ENCODE data around the gene AGGF1. TPM values are rescaled to one million over a fixed set of nuclear protein-coding genes. Genes with fewer than 3 reads are reported as not detected.

The AGGF1 gene
- total RNA-seq, 1 experiment from 2014 or later, result 23.2 TPM

DNA sequence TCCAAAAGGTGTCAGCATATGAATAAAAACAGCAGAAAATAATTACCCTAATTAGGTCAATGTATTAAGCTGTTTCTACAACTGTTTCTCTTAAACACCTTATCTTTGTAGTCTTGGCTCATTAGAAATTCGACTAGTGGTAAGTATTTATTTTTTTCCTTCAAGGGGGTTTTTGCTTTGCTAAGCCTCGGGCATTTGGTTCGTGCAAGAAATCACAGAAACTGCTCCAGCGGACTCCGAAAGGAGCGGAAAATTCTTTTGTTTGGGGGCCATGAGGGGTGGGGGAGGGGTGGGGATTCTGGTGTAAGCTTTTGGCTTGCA, 56.1 kb downstream of the AGGF1 start (continued):
- no peak for TF ChIP-seq ATF2 (CRISPR knock-in tag; IDR thresholded peaks at IDR 0.05; ENCODE audit: borderline replicate concordance, low read depth)
- TF ChIP-seq JAZF1 (CRISPR knock-in tag; IDR thresholded peaks at IDR 0.05), result no peak
- TF ChIP-seq SP1 (CRISPR knock-in tag; conservative IDR thresholded peaks at IDR 0.05), result no peak
- no peak for TF ChIP-seq ZNF232 (CRISPR knock-in tag; IDR thresholded peaks at IDR 0.05)
- TF ChIP-seq FOXJ3 (CRISPR knock-in tag; IDR thresholded peaks at IDR 0.05; ENCODE audit: borderline replicate concordance), result no peak
- no peak for TF ChIP-seq RORB (CRISPR knock-in tag; IDR thresholded peaks at IDR 0.05)
- no peak for TF ChIP-seq ZNF121 (CRISPR knock-in tag; IDR thresholded peaks at IDR 0.05)
- TF ChIP-seq TEAD1 (CRISPR knock-in tag; IDR thresholded peaks at IDR 0.05), result no peak

DNA sequence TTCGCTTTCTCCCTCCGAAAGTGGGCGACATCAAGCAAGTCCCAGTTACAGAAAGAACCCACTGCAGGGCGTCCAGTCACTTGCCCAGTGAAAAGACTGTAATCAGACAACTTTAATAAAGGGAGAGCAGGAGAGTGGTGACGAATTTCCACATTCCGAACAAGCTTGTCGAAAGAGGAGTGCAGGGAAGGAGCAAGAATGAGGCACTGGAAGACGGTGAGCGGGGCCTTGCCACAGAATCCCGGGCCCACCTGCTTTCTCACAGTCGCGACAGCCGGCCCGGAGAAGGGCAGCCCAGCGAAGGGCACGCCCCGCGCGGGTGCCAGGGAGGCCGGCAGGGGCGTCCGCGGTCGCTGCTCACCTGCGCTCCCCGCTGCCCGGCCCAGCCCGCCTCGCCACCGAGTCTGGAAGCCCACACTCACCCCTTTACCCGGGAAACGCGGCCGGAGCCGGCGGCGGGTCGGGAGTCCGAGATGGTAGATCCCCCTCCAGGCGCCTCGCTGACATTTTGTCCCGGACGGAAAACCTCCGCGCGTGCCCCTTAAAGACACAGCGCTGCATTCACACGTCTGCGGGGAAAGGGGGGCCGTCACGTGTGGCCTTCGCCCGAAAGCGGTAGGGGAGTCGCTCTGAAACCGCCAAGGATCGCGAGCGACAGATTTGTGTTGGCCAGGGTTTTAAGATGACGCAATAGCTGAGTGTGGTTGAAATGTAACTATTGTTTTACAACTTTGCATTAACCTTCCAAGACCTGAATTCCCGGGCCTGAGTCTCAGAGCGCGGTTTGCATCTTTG, 56.7 kb downstream of the AGGF1 start, which contains the start of gene ZBED3:
Gene ZBED3 (minus strand): TSS at position 597 of the 795 bp plus-strand sequence. CDS start 9,407 bp downstream, outside the sequence.
- Mint-ChIP-seq H3K36me3 (peaks cover 23% of the 10 kb centered on the region), H3K4me3 (peak within 1 kb of the TSS; percentile 98), H3K9me3 (peaks cover 18% of the 10 kb centered on the region), H3K4me1 (peaks cover 32% of the 10 kb centered on the region), H3K27me3 (ENCODE audit: low read depth) (no peaks in the 10 kb centered on the region), H3K27ac (peak within 1 kb of the TSS; percentile 100)
- DNase-seq (ENCODE audit: low spot score), result peak; percentile 55
- POLR2A ChIA-PET, result interaction anchor here (0.6 to 2.0 kb wide), 5 partner anchors 10 to 280 kb away, joined by 3 to 9 read pairs (median 4); partner anchors contain the start of gene AGGF1
- CTCF ChIA-PET, result interaction anchor here (0.7 to 4.1 kb wide), 7 partner anchors 10 to 406 kb away, joined by 3 to 42 read pairs (median 4); partner anchors contain the start of gene WDR41
- ATAC-seq, result peak; percentile 77
- no peak for TF ChIP-seq ESRRA (CRISPR knock-in tag; IDR thresholded peaks at IDR 0.05; ENCODE audit: borderline replicate concordance)
- no peak for TF ChIP-seq ZNF423 (CRISPR knock-in tag; IDR thresholded peaks at IDR 0.05)
- TF ChIP-seq ZNF416 (CRISPR knock-in tag; IDR thresholded peaks at IDR 0.05), result no peak
- TF ChIP-seq KAT7 (CRISPR knock-in tag; IDR thresholded peaks at IDR 0.05; ENCODE audit: borderline replicate concordance), result peak; percentile 84; the same call in 1 of the 2 replicates
- no peak for TF ChIP-seq NR2C2 (CRISPR knock-in tag; IDR thresholded peaks at IDR 0.05)
- TF ChIP-seq TCF7 (CRISPR knock-in tag; IDR thresholded peaks at IDR 0.05; ENCODE audit: low read depth), result no peak
- no peak for TF ChIP-seq ATF2 (CRISPR knock-in tag; IDR thresholded peaks at IDR 0.05; ENCODE audit: borderline replicate concordance, low read depth)
- TF ChIP-seq, protein P1, sequence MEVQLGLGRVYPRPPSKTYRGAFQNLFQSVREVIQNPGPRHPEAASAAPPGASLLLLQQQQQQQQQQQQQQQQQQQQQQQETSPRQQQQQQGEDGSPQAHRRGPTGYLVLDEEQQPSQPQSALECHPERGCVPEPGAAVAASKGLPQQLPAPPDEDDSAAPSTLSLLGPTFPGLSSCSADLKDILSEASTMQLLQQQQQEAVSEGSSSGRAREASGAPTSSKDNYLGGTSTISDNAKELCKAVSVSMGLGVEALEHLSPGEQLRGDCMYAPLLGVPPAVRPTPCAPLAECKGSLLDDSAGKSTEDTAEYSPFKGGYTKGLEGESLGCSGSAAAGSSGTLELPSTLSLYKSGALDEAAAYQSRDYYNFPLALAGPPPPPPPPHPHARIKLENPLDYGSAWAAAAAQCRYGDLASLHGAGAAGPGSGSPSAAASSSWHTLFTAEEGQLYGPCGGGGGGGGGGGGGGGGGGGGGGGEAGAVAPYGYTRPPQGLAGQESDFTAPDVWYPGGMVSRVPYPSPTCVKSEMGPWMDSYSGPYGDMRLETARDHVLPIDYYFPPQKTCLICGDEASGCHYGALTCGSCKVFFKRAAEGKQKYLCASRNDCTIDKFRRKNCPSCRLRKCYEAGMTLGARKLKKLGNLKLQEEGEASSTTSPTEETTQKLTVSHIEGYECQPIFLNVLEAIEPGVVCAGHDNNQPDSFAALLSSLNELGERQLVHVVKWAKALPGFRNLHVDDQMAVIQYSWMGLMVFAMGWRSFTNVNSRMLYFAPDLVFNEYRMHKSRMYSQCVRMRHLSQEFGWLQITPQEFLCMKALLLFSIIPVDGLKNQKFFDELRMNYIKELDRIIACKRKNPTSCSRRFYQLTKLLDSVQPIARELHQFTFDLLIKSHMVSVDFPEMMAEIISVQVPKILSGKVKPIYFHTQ (CRISPR knock-in tag; IDR thresholded peaks at IDR 0.05), result no peak
- TF ChIP-seq, protein P2, sequence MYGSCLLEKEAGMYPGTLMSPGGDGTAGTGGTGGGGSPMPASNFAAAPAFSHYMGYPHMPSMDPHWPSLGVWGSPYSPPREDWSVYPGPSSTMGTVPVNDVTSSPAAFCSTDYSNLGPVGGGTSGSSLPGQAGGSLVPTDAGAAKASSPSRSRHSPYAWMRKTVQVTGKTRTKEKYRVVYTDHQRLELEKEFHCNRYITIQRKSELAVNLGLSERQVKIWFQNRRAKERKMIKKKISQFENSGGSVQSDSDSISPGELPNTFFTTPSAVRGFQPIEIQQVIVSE (CRISPR knock-in tag; IDR thresholded peaks at IDR 0.05; ENCODE audit: borderline replicate concordance), result no peak
- TF ChIP-seq, protein P3, sequence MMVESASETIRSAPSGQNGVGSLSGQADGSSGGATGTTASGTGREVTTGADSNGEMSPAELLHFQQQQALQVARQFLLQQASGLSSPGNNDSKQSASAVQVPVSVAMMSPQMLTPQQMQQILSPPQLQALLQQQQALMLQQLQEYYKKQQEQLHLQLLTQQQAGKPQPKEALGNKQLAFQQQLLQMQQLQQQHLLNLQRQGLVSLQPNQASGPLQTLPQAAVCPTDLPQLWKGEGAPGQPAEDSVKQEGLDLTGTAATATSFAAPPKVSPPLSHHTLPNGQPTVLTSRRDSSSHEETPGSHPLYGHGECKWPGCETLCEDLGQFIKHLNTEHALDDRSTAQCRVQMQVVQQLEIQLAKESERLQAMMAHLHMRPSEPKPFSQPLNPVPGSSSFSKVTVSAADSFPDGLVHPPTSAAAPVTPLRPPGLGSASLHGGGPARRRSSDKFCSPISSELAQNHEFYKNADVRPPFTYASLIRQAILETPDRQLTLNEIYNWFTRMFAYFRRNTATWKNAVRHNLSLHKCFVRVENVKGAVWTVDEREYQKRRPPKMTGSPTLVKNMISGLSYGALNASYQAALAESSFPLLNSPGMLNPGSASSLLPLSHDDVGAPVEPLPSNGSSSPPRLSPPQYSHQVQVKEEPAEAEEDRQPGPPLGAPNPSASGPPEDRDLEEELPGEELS (CRISPR knock-in tag; IDR thresholded peaks at IDR 0.05), result peak; percentile 53; the same call in 1 of the 2 replicates
- TF ChIP-seq ELF4 (CRISPR knock-in tag; IDR thresholded peaks at IDR 0.05; ENCODE audit: low read depth), result no peak
- no peak for TF ChIP-seq ERG (CRISPR knock-in tag; IDR thresholded peaks at IDR 0.05)
- TF ChIP-seq TEAD1 (CRISPR knock-in tag; IDR thresholded peaks at IDR 0.05), result no peak
- no peak for TF ChIP-seq SMAD4 (CRISPR knock-in tag; IDR thresholded peaks at IDR 0.05)
- TF ChIP-seq TEAD4 (CRISPR knock-in tag; IDR thresholded peaks at IDR 0.05), result no peak
- TF ChIP-seq SOX15 (CRISPR knock-in tag; IDR thresholded peaks at IDR 0.05), result no peak
- TF ChIP-seq, protein P4, sequence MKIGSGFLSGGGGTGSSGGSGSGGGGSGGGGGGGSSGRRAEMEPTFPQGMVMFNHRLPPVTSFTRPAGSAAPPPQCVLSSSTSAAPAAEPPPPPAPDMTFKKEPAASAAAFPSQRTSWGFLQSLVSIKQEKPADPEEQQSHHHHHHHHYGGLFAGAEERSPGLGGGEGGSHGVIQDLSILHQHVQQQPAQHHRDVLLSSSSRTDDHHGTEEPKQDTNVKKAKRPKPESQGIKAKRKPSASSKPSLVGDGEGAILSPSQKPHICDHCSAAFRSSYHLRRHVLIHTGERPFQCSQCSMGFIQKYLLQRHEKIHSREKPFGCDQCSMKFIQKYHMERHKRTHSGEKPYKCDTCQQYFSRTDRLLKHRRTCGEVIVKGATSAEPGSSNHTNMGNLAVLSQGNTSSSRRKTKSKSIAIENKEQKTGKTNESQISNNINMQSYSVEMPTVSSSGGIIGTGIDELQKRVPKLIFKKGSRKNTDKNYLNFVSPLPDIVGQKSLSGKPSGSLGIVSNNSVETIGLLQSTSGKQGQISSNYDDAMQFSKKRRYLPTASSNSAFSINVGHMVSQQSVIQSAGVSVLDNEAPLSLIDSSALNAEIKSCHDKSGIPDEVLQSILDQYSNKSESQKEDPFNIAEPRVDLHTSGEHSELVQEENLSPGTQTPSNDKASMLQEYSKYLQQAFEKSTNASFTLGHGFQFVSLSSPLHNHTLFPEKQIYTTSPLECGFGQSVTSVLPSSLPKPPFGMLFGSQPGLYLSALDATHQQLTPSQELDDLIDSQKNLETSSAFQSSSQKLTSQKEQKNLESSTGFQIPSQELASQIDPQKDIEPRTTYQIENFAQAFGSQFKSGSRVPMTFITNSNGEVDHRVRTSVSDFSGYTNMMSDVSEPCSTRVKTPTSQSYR (CRISPR knock-in tag; IDR thresholded peaks at IDR 0.05), result 0 out of 2 replicates have a peak, but pooled peaks have one; percentile 51
- TF ChIP-seq ZNF219 (CRISPR knock-in tag; IDR thresholded peaks at IDR 0.05; ENCODE audit: borderline replicate concordance), result no peak
